Trophoblast cell (in vitro differentiated cells and primary cell): Measurements from ENCODE around the gene FAM3D.

ENCODE experiments used
- DNase-seq, 2 donors: peaks; one replicate each; pipeline ENCODE4 v3.0.0-alpha.2; 2016
- H2AFZ ChIP-seq: 2 replicates; pipeline ENCODE4 v1.6.1; 2013; ENCODE audit warnings: low read length, moderate library complexity, mild to moderate bottlenecking; ENCODE audit not compliant: insufficient read depth, poor library complexity
- H2AK5ac ChIP-seq: 2 replicates; pipeline ENCODE4 v1.6.1; 2013; ENCODE audit warnings: mild to moderate bottlenecking, low read length
- H2BK120ac ChIP-seq: 2 replicates; pipeline ENCODE4 v1.6.1; 2013; ENCODE audit warnings: low read length, mild to moderate bottlenecking, moderate library complexity; ENCODE audit not compliant: insufficient read depth, poor library complexity
- H2BK12ac ChIP-seq: 2 replicates; pipeline ENCODE4 v1.6.1; 2013; ENCODE audit warnings: mild to moderate bottlenecking, low read length, moderate library complexity
- H2BK5ac ChIP-seq: 2 replicates; pipeline ENCODE4 v1.6.1; 2013; ENCODE audit warnings: low read length, low read depth, moderate library complexity, mild to moderate bottlenecking; ENCODE audit not compliant: poor library complexity
- H3K14ac ChIP-seq: 2 replicates; pipeline ENCODE4 v1.6.1; 2013; ENCODE audit warnings: mild to moderate bottlenecking, low read length
- H3K18ac ChIP-seq: 2 replicates; pipeline ENCODE4 v1.6.1; 2013; ENCODE audit warnings: mild to moderate bottlenecking, low read length
- H3K23ac ChIP-seq: 2 replicates; pipeline ENCODE4 v1.6.1; 2013; ENCODE audit warnings: low read length
- H3K27ac ChIP-seq: 2 replicates; pipeline ENCODE4 v1.5.1; 2013; ENCODE audit warnings: low read depth, mild to moderate bottlenecking, inconsistent platforms, low read length, moderate library complexity
- H3K27me3 ChIP-seq: 2 replicates; pipeline ENCODE4 v1.6.1; 2013; ENCODE audit warnings: inconsistent platforms, mild to moderate bottlenecking, low read length, moderate library complexity; ENCODE audit not compliant: insufficient read depth
- H3K36me3 ChIP-seq, 2 experiments: 1 replicate in 1 of 2; 2 replicates in 1 of 2; pipeline ENCODE4 v1.6.1; 2013; ENCODE audit warnings: low read length in 2 of 2, mild to moderate bottlenecking in 2 of 2, moderate library complexity in 1 of 2; ENCODE audit not compliant: insufficient read depth in 2 of 2, control insufficient read depth in 1 of 2
- H3K4ac ChIP-seq: 2 replicates; pipeline ENCODE4 v1.6.1; 2013; ENCODE audit warnings: low read depth, mild to moderate bottlenecking, low read length, moderate library complexity
- H3K4me1 ChIP-seq, 2 experiments: 1 replicate in 1 of 2; 2 replicates in 1 of 2; pipeline ENCODE4 v1.6.1; 2013; ENCODE audit warnings: low read length in 2 of 2, mild to moderate bottlenecking in 2 of 2, moderate library complexity in 1 of 2; ENCODE audit not compliant: insufficient read depth in 2 of 2, control insufficient read depth in 1 of 2
- H3K4me2 ChIP-seq: 2 replicates; pipeline ENCODE4 v1.6.1; 2013; ENCODE audit warnings: inconsistent platforms, mild to moderate bottlenecking, low read length, moderate library complexity
- H3K4me3 ChIP-seq: 2 replicates; pipeline ENCODE4 v1.5.1; 2013; ENCODE audit warnings: mild to moderate bottlenecking, low read depth, low read length, inconsistent platforms
- H3K79me1 ChIP-seq: one replicate; pipeline ENCODE4 v1.6.1; 2013; ENCODE audit warnings: low read length
- H3K79me2 ChIP-seq: 2 replicates; pipeline ENCODE4 v1.6.1; 2013; ENCODE audit warnings: low read length, mild to moderate bottlenecking; ENCODE audit not compliant: control insufficient read depth, insufficient read depth, poor library complexity
- H3K9ac ChIP-seq: 2 replicates; pipeline ENCODE4 v1.6.1; 2013; ENCODE audit warnings: mild to moderate bottlenecking, low read length
- H3K9me3 ChIP-seq: 2 replicates; pipeline ENCODE4 v1.6.1; 2013; ENCODE audit warnings: low read depth, mild to moderate bottlenecking, control low read depth, inconsistent platforms, low read length; ENCODE audit not compliant: insufficient read depth
- H4K12ac ChIP-seq: 2 replicates; pipeline ENCODE4 v1.6.1; 2013; ENCODE audit warnings: low read depth, mild to moderate bottlenecking, low read length, moderate library complexity
- H4K8ac ChIP-seq: 2 replicates; pipeline ENCODE4 v1.6.1; 2013; ENCODE audit warnings: low read depth, mild to moderate bottlenecking, low read length, moderate library complexity
- H4K91ac ChIP-seq: one replicate; pipeline ENCODE4 v1.6.1; 2013; ENCODE audit warnings: low read depth, mild to moderate bottlenecking, low read length, moderate library complexity
- WGBS: extraction: QIAGEN DNeasy Blood & Tissue Kit; methylation state at CpG from one replicate; pipeline ENCODE4 v1.1.7; 2013; ENCODE audit warnings: missing lambda C conversion rate; ENCODE audit not compliant: insufficient read length, insufficient coverage; ENCODE audit errors: extremely low coverage; 5-methylcytosine and 5-hydroxymethylcytosine counted together

Gene FAM3D

GRCh38 chr3:58631742-58632141, 34.8 kb downstream of the FAM3D start:
- Histone ChIP-seq H3K14ac (no peak overlapping the region), H3K79me1 (no peaks in the 10 kb centered on the region), H2BK5ac (no peak overlapping the region), H4K8ac (no peak overlapping the region), H3K4me1 (no peaks in the 10 kb centered on the region), H3K9ac (no peak overlapping the region), H4K12ac (no peak overlapping the region), H2BK12ac (no peak overlapping the region), H3K9me3 (no peaks in the 10 kb centered on the region), H2AK5ac (no peak overlapping the region), H3K27me3 (no peaks in the 10 kb centered on the region), H3K4me3 (no peak overlapping the region), H3K79me2 (no peaks in the 10 kb centered on the region), H3K23ac (no peak overlapping the region), H3K27ac (no peak overlapping the region), H2BK120ac (no peak overlapping the region), H3K36me3 (no peaks in the 10 kb centered on the region), H4K91ac (no peak overlapping the region), H3K4me2 (no peak overlapping the region), H3K4ac (no peak overlapping the region), H3K18ac (no peak overlapping the region), H2AFZ (no peak overlapping the region)
- DNase-seq, result peak in 1 of 2 donors; percentile 5
- WGBS, result no CpG with 5 or more reads among the region's 4 CpGs

- Histone ChIP-seq H2AK5ac (no peak overlapping the region), H3K4me3 (no peak overlapping the region), H3K79me1 (no peaks in the 10 kb centered on the region), H3K4ac (no peak overlapping the region), H2BK5ac (no peak overlapping the region), H4K8ac (no peak overlapping the region), H2BK120ac (no peak overlapping the region), H3K4me2 (no peak overlapping the region), H3K4me1 (no peaks in the 10 kb centered on the region), H2BK12ac (no peak overlapping the region), H3K14ac (no peak overlapping the region), H3K23ac (no peak overlapping the region), H3K27ac (no peak overlapping the region), H3K9me3 (no peaks in the 10 kb centered on the region), H2AFZ (no peak overlapping the region), H3K18ac (no peak overlapping the region), H3K9ac (no peak overlapping the region), H3K36me3 (no peaks in the 10 kb centered on the region), H3K27me3 (no peaks in the 10 kb centered on the region), H3K79me2 (no peaks in the 10 kb centered on the region), H4K12ac (no peak overlapping the region), H4K91ac (no peak overlapping the region)
- no peak for DNase-seq
- WGBS, result no CpG with 5 or more reads among the region's 5 CpGs
Observed at GRCh38 chr3:58630710-58631092, 35.9 kb downstream of the FAM3D start.

GRCh38 chr3:58630076-58630709, 36.4 kb downstream of the FAM3D start:
- no peak overlapping the region for H3K27ac ChIP-seq
- no peak overlapping the region for H4K12ac ChIP-seq
- H3K4me1 ChIP-seq, result no peaks in the 10 kb centered on the region
- H3K36me3 ChIP-seq, result no peaks in the 10 kb centered on the region
- H2AK5ac ChIP-seq, result no peak overlapping the region
- no peaks in the 10 kb centered on the region for H3K27me3 ChIP-seq
- no peak overlapping the region for H2AFZ ChIP-seq
- H4K8ac ChIP-seq, result no peak overlapping the region
- no peak overlapping the region for H2BK120ac ChIP-seq
- H3K23ac ChIP-seq, result no peak overlapping the region
- H3K4me2 ChIP-seq, result no peak overlapping the region
- no peak overlapping the region for H3K4ac ChIP-seq
- no peak overlapping the region for H2BK5ac ChIP-seq
- WGBS, result no CpG with 5 or more reads among the region's 9 CpGs
- H3K4me3 ChIP-seq, result no peak overlapping the region
- H3K79me2 ChIP-seq, result no peaks in the 10 kb centered on the region
- H3K9me3 ChIP-seq, result no peaks in the 10 kb centered on the region
- no peaks in the 10 kb centered on the region for H3K79me1 ChIP-seq
- no peak overlapping the region for H3K14ac ChIP-seq
- no peak overlapping the region for H2BK12ac ChIP-seq
- H4K91ac ChIP-seq, result no peak overlapping the region
- DNase-seq, result peak; percentile 13 to 71
- H3K9ac ChIP-seq, result no peak overlapping the region
- no peak overlapping the region for H3K18ac ChIP-seq

GRCh38 chr3:58629629-58630028, 36.9 kb downstream of the FAM3D start:
- no peak overlapping the region for H4K8ac ChIP-seq
- H3K79me2 ChIP-seq, result no peaks in the 10 kb centered on the region
- no peaks in the 10 kb centered on the region for H3K4me1 ChIP-seq
- no peaks in the 10 kb centered on the region for H3K27me3 ChIP-seq
- H2BK5ac ChIP-seq, result no peak overlapping the region
- H3K14ac ChIP-seq, result no peak overlapping the region
- no peak overlapping the region for H2AK5ac ChIP-seq
- H2BK120ac ChIP-seq, result no peak overlapping the region
- no peak overlapping the region for H3K23ac ChIP-seq
- no peak overlapping the region for H3K27ac ChIP-seq
- H3K9ac ChIP-seq, result no peak overlapping the region
- H3K18ac ChIP-seq, result no peak overlapping the region
- no peaks in the 10 kb centered on the region for H3K9me3 ChIP-seq
- H4K12ac ChIP-seq, result no peak overlapping the region
- no peak for DNase-seq
- H3K36me3 ChIP-seq, result no peaks in the 10 kb centered on the region
- H4K91ac ChIP-seq, result no peak overlapping the region
- WGBS, result no CpG with 5 or more reads among the region's 2 CpGs
- H2BK12ac ChIP-seq, result no peak overlapping the region
- H3K4me3 ChIP-seq, result no peak overlapping the region
- H3K79me1 ChIP-seq, result no peaks in the 10 kb centered on the region
- no peak overlapping the region for H2AFZ ChIP-seq
- H3K4me2 ChIP-seq, result no peak overlapping the region
- H3K4ac ChIP-seq, result no peak overlapping the region
